GM23338 (cell line): ENCODE data around the gene MYO1D. TPM values are rescaled to one million over a fixed set of nuclear protein-coding genes. Genes with fewer than 3 reads are reported as not detected.

Experiments
- ATAC-seq: fragments of 200-7000 bp; cut with Tn5 transposase; 3 replicates; pipeline ENCODE4 v1.9.1; 2020
- DNase-seq: peaks from one replicate; pipeline ENCODE4 v3.0.0-alpha.2; 2015; ENCODE audit warnings: low spot score
- H2AFZ ChIP-seq: fragments of 200-600 bp; sonication (generic); 2 replicates; pipeline ENCODE4 v1.8.0; 2016; ENCODE audit warnings: antibody characterized with exemption, mild to moderate bottlenecking, moderate library complexity
- H3F3A ChIP-seq: fragments of 200-600 bp; sonication (generic); replicated peaks from 2 replicates; pipeline ENCODE4 v1.8.0; 2017; ENCODE audit warnings: antibody characterized with exemption, mixed run types, low read depth
- H3K27ac ChIP-seq: fragments of 200-600 bp; sonication (generic); 2 replicates; pipeline ENCODE4 v1.6.1; 2016; ENCODE audit warnings: low read depth
- H3K27me3 ChIP-seq: fragments of 200-600 bp; sonication (generic); 2 replicates; pipeline ENCODE4 v1.8.0; 2016; ENCODE audit warnings: mild to moderate bottlenecking, mixed run types, moderate library complexity; ENCODE audit not compliant: insufficient read depth
- H3K36me3 ChIP-seq: fragments of 200-600 bp; sonication (generic); 2 replicates; pipeline ENCODE4 v1.8.0; 2016; ENCODE audit warnings: mild to moderate bottlenecking; ENCODE audit not compliant: insufficient read depth
- H3K4me1 ChIP-seq: fragments of 200-600 bp; sonication (generic); 2 replicates; pipeline ENCODE4 v1.8.0; 2016; ENCODE audit warnings: mild to moderate bottlenecking, moderate library complexity; ENCODE audit not compliant: insufficient read depth
- H3K4me2 ChIP-seq: fragments of 200-600 bp; sonication (generic); 2 replicates; pipeline ENCODE4 v1.7.1; 2017; ENCODE audit warnings: mixed run types
- H3K4me3 ChIP-seq: fragments of 200-600 bp; sonication (generic); 2 replicates; pipeline ENCODE4 v1.6.1; 2016; ENCODE audit warnings: mixed run types
- H3K79me2 ChIP-seq: fragments of 200-600 bp; sonication (generic); replicated peaks from 2 replicates; pipeline ENCODE4 v1.8.0; 2017; ENCODE audit warnings: mild to moderate bottlenecking; ENCODE audit not compliant: insufficient read depth
- H3K9me2 ChIP-seq: fragments of 200-600 bp; sonication (generic); 2 replicates; pipeline ENCODE4 v1.8.0; 2017; ENCODE audit not compliant: insufficient read depth
- H4K20me1 ChIP-seq: fragments of 200-600 bp; sonication (generic); replicated peaks from 2 replicates; pipeline ENCODE4 v1.8.0; 2017; ENCODE audit warnings: mild to moderate bottlenecking; ENCODE audit not compliant: insufficient read depth
- H3K27ac Mint-ChIP-seq: 2 replicates; pipeline ENCODE4 v1.8.0; 2020; ENCODE audit warnings: inconsistent platforms, mild to moderate bottlenecking, moderate library complexity, mixed read lengths
- H3K27me3 Mint-ChIP-seq: 3 replicates; pipeline ENCODE4 v1.8.0; 2022; ENCODE audit warnings: low read depth, mild to moderate bottlenecking, moderate library complexity, mixed read lengths, inconsistent platforms; ENCODE audit not compliant: insufficient read depth, poor library complexity
- H3K36me3 Mint-ChIP-seq: 3 replicates; pipeline ENCODE4 v1.8.0; 2021; ENCODE audit warnings: low read depth, mild to moderate bottlenecking, inconsistent platforms, moderate library complexity, mixed read lengths
- H3K4me1 Mint-ChIP-seq: 3 replicates; pipeline ENCODE4 v1.8.0; 2020; ENCODE audit warnings: mild to moderate bottlenecking, inconsistent platforms, mixed read lengths
- H3K4me3 Mint-ChIP-seq: 3 replicates; pipeline ENCODE4 v1.8.0; 2021; ENCODE audit warnings: moderate library complexity, mild to moderate bottlenecking, inconsistent platforms, mixed read lengths
- H3K9me3 Mint-ChIP-seq: 3 replicates; pipeline ENCODE4 v1.8.0; 2020; ENCODE audit warnings: moderate library complexity, mild to moderate bottlenecking, inconsistent platforms, mixed read lengths
- CREB1 ChIP-seq: fragments of 250-450 bp; sonication (Bioruptor Pico); IDR thresholded peaks from 2 replicates; pipeline ENCODE4 v1.5.0; 2020; ENCODE audit warnings: low read depth, mild to moderate bottlenecking, moderate library complexity
- CTCF ChIP-seq, 2 experiments: fragments of 200-600 bp in 1 of 2; sonication (generic) in 1 of 2; conservative IDR thresholded peaks; 2 replicates each; pipeline versions ENCODE4 v1.5.1 to v1.6.1; 2016 to 2017; ENCODE audit warnings: antibody characterized with exemption in 2 of 2, low read depth in 2 of 2, mild to moderate bottlenecking in 2 of 2, moderate library complexity in 1 of 2
- EZH2 ChIP-seq: fragments of 200-600 bp; sonication (generic); IDR thresholded peaks from one replicate; pipeline ENCODE4 v1.8.0; 2017; ENCODE audit warnings: antibody characterized with exemption, mild to moderate bottlenecking, low read depth; ENCODE audit not compliant: unreplicated experiment
- EZH2phosphoT487 ChIP-seq: fragments of 200-600 bp; sonication (generic); IDR thresholded peaks from one replicate; pipeline ENCODE4 v1.8.1; 2018; ENCODE audit warnings: antibody characterized with exemption; ENCODE audit not compliant: unreplicated experiment
- NANOG ChIP-seq: IDR thresholded peaks from 2 replicates; pipeline ENCODE4 v1.6.1; 2016; ENCODE audit warnings: antibody characterized with exemption, borderline replicate concordance
- POLR2AphosphoS5 ChIP-seq: IDR thresholded peaks from 2 replicates; pipeline ENCODE4 v1.6.1; 2016; ENCODE audit warnings: antibody characterized with exemption, low read depth
- STAT1 ChIP-seq: IDR thresholded peaks from one replicate; pipeline ENCODE4 v1.6.1; 2016; ENCODE audit warnings: antibody characterized with exemption; ENCODE audit not compliant: unreplicated experiment
- ZNF114 ChIP-seq: fragments of 250-450 bp; sonication (Bioruptor Pico); IDR thresholded peaks from 2 replicates; pipeline ENCODE4 v1.5.0; 2020; ENCODE audit warnings: mild to moderate bottlenecking, moderate library complexity
- ZNF462 ChIP-seq: fragments of 250-450 bp; sonication (Bioruptor Pico); IDR thresholded peaks from 2 replicates; pipeline ENCODE4 v1.5.0; 2020; ENCODE audit warnings: mild to moderate bottlenecking, moderate library complexity
- polyA plus RNA-seq: library from polyadenylated mRNA; unstranded; fragments of >200 nt; fragmentation: Nextera tagmentation; extraction: Ambion mirVana; gene quantifications from 2 replicates; pipeline ENCODE4 v1.2.1, GENCODE V29; 2016
- total RNA-seq: library from RNA; depleted of rRNA; stranded (reverse); fragments of >200 nt; shearing (Covaris generic); gene quantifications from 2 replicates; pipeline ENCODE4 v1.2.3, GENCODE V29; 2014

MYO1D gene
- total and polyA plus RNA-seq, 2 experiments from 2014 or later: 8.6 to 28.6 TPM

DNA sequence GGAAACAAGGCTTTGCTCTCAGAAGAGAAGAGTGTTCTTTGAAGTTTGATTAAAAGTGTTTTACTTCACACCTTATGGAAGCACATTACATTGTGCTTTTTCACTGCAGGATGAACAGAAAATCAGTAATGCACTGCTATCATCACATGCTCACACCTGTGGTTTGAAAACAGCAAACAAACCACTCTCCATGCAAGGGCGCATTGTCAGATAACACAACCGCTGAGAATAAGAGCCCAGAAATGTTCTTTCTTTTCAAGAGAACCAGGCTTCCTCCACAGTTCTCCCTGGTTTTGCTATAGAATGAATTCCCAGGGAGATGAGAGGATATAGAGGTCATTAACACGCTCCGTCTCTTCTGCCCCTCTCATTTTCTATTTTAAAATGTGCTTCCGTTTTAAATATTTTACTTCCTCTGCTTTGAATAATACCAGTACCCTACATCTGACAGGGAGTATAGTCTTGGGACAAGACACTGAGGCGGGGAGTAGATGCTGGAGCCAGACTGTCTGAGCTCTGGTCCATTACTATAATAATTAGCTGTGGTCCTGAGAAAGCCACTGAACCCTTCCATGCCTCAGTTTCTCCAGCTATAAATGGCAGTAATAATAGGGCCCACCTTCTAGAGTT, 318.5 kb downstream of the MYO1D start:
- Mint-ChIP-seq H3K4me3 (no peak overlapping the region), H3K27me3 (peaks cover 3% of the 10 kb centered on the region), H3K4me1 (peaks cover 18% of the 10 kb centered on the region), H3K36me3 (no peaks in the 10 kb centered on the region), H3K9me3 (no peaks in the 10 kb centered on the region), H3K27ac (no peak overlapping the region; the same call in 1 of the 2 replicates)
- Histone ChIP-seq H3K79me2 (no peaks in the 10 kb centered on the region), H4K20me1 (no peaks in the 10 kb centered on the region), H3K27me3 (no peaks in the 10 kb centered on the region), H3K4me2 (no peak overlapping the region), H2AFZ (no peak overlapping the region), H3F3A (no peaks in the 10 kb centered on the region), H3K27ac (no peak overlapping the region), H3K4me1 (peaks cover 14% of the 10 kb centered on the region), H3K4me3 (no peak overlapping the region), H3K36me3 (no peaks in the 10 kb centered on the region), H3K9me2 (no peaks in the 10 kb centered on the region)
- no peak for ATAC-seq
- TF ChIP-seq STAT1 (no peak), NANOG (no peak)
- DNase-seq: no peak

DNA sequence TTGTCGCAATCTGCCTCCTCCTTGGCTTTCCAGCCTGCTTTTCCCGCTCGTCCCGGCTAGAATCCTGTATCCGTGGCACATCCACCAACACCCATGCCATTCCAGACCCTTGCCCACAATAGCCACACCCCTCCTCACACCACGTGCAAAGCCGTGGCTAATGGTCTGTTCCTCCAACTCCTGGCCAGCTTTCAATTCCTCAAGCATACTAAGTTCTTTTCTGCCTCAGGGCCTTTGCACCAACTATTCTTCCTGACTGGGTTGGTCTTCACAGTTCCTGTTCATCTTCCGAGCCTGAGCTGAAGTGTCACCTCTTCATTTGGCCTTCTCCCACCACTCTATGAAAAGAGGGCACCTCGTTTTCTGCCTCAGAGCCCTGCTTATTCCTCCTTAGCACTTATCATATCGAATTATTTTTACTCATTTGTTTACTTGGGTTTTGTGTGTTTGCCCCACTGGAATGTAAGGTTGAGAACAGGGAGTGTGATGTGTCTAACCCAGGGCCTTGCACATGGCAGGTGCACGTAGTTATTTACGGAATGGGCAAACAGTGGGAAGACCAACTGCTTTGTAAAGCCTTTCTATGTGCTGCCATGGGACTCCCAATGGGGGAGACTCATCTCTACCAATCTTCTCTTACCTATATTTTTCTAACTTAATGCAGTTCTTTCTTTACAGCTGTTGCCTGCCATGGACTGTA, 321.2 kb downstream of the MYO1D start:
- Mint-ChIP-seq H3K9me3 (no peaks in the 10 kb centered on the region), H3K36me3 (no peaks in the 10 kb centered on the region), H3K27ac (no peak overlapping the region), H3K4me1 (peaks cover 18% of the 10 kb centered on the region), H3K27me3 (peaks cover 6% of the 10 kb centered on the region), H3K4me3 (no peak overlapping the region)
- Histone ChIP-seq H3K27ac (no peak overlapping the region), H3K36me3 (no peaks in the 10 kb centered on the region), H4K20me1 (no peaks in the 10 kb centered on the region), H3K79me2 (no peaks in the 10 kb centered on the region), H2AFZ (no peak overlapping the region), H3K4me3 (no peak overlapping the region), H3K27me3 (no peaks in the 10 kb centered on the region), H3K4me1 (peaks cover 19% of the 10 kb centered on the region), H3K4me2 (no peak overlapping the region), H3F3A (no peaks in the 10 kb centered on the region), H3K9me2 (no peaks in the 10 kb centered on the region)
- ATAC-seq: no peak
- DNase-seq: no peak
- TF ChIP-seq ZNF462 (CRISPR knock-in tag) (no peak), STAT1 (no peak), EZH2phosphoT487 (no peak), POLR2AphosphoS5 (no peak), CREB1 (CRISPR knock-in tag) (no peak), CTCF (conservative IDR thresholded peaks at IDR 0.05; ENCODE audit: low read depth in 2 of 2) (no peak), EZH2 (no peak), ZNF114 (CRISPR knock-in tag) (no peak)
